Measurements from ENCODE around the gene PHETA1.

Gene PHETA1

DNA sequence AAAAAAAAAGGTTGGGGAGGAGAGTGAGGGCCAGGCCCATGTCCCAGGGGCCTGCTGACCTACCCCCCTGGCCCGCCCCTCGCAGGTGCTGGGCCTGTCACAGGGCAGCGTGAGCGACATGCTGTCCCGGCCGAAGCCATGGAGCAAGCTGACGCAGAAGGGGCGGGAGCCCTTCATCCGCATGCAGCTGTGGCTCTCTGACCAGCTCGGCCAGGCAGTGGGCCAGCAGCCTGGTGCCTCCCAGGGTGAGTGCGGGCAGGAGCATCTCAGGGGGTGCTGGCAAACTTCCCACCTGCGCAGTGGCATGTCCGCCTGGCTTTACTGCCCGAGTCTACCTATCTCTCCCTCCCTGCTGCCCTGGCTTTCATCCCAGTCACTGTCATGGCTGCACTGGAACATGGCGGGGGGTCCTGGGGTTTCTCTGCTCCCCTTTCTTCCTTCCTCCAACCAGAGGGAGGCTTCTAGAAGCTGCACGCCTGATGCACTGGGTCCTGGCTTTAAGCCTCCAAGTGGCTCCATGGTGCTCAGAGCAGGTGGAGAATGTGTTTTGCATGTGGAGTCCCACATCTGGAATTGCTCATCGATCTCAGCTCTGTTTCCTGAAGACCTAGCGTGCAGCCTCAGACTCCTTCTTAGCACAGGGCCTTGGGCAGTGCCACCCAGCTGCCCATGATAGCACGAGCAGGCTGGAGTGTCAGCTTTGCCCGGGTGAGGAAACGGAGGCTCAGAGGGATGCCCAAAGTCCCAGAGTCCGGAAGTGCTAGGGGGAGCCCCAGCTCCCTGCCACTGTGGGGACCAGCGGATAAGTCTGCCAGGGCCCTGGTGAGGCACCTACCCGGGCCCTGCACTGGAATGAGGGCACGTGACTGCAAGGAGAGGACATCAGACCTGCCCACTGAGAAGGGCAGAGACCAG, 46.3 kb downstream of the PHETA1 start:
- Histone ChIP-seq H3K9me3 (ENCODE audit: control insufficient read depth in 1 of 2, low read length in 2 of 2) (no peaks in the 10 kb centered on the region), H3K27ac (ENCODE audit: low read depth, low read length) (no peak overlapping the region), H3K36me3 (ENCODE audit: control insufficient read depth in 1 of 2, insufficient read depth in 2 of 2, low read length in 2 of 2) (no peaks in the 10 kb centered on the region), H3K27me3 (ENCODE audit: control insufficient read depth in 1 of 2, insufficient read depth in 2 of 2, low read length in 2 of 2) (no peaks in the 10 kb centered on the region), H3K9ac (ENCODE audit: low read depth in 1 of 2, low read length in 2 of 2) (no peak overlapping the region), H3K4me1 (ENCODE audit: control insufficient read depth in 1 of 2, insufficient read depth in 2 of 2, low read length in 2 of 2) (no peaks in the 10 kb centered on the region), H3K4me3 (ENCODE audit: low read depth in 1 of 2, low read length in 2 of 2) (no peak overlapping the region)

DNA sequence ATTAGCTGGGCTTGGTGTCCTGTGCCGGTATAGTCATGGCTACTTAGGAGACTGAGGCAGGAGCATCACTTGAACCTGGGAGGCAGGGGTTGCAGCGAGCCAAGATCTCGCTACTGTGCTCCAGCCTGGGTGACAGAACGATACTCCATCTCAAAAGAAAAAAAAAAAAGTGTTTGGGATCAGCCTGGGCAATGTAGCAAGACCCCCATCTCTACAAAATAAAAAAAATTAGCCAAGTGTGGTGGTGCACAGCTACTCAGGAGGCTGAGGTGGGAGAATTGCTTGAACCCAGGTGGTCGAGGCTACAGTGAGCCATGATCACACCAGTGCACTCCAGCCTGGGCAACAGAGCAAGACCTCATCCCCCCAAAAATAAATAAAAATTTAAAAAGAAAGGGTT, 47.6 kb downstream of the PHETA1 start:
- H3K27ac ChIP-seq (ENCODE audit: low read depth, low read length): no peak overlapping the region
- H3K4me1 ChIP-seq (ENCODE audit: control insufficient read depth in 1 of 2, insufficient read depth in 2 of 2, low read length in 2 of 2): no peaks in the 10 kb centered on the region
- no peak overlapping the region for H3K4me3 ChIP-seq (ENCODE audit: low read depth in 1 of 2, low read length in 2 of 2)
- H3K9me3 ChIP-seq (ENCODE audit: control insufficient read depth in 1 of 2, low read length in 2 of 2): no peaks in the 10 kb centered on the region
- H3K9ac ChIP-seq (ENCODE audit: low read depth in 1 of 2, low read length in 2 of 2): no peak overlapping the region
- H3K27me3 ChIP-seq (ENCODE audit: control insufficient read depth in 1 of 2, insufficient read depth in 2 of 2, low read length in 2 of 2): no peaks in the 10 kb centered on the region
- H3K36me3 ChIP-seq (ENCODE audit: control insufficient read depth in 1 of 2, insufficient read depth in 2 of 2, low read length in 2 of 2): no peaks in the 10 kb centered on the region

DNA sequence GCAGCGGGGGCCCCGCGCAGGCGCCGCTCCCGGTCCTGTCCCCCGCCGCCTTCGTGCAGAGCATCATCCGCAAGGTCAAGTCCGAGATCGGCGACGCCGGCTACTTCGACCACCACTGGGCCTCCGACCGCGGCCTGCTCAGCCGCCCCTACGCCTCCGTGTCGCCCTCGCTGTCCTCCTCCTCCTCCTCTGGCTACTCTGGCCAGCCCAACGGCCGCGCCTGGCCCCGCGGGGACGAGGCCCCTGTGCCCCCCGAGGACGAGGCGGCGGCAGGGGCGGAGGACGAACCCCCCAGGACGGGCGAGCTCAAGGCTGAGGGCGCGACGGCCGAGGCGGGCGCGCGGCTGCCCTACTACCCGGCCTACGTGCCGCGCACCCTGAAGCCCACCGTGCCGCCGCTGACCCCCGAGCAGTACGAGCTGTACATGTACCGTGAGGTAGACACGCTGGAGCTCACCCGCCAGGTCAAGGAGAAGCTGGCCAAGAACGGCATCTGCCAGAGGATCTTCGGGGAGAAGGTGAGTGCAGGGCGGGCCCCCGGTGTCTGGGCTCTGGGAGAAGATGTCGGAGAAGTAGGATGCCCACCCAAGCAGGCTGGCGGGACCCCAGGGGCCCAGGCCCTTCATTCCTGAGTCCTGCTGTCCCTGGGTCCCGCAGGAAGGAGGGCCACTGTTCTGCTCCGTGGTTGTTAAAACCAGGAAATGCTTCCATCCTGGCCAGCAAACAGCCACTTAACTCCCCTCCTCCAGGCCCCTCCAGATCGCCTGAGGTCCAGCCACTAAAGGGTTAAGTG, 48.4 kb downstream of the PHETA1 start:
- H3K27ac ChIP-seq (ENCODE audit: low read depth, low read length): no peak overlapping the region
- H3K4me3 ChIP-seq (ENCODE audit: low read depth in 1 of 2, low read length in 2 of 2): no peak overlapping the region
- no peaks in the 10 kb centered on the region for H3K9me3 ChIP-seq (ENCODE audit: control insufficient read depth in 1 of 2, low read length in 2 of 2)
- no peaks in the 10 kb centered on the region for H3K27me3 ChIP-seq (ENCODE audit: control insufficient read depth in 1 of 2, insufficient read depth in 2 of 2, low read length in 2 of 2)
- H3K9ac ChIP-seq (ENCODE audit: low read depth in 1 of 2, low read length in 2 of 2): no peak overlapping the region
- H3K4me1 ChIP-seq (ENCODE audit: control insufficient read depth in 1 of 2, insufficient read depth in 2 of 2, low read length in 2 of 2): no peaks in the 10 kb centered on the region
- no peaks in the 10 kb centered on the region for H3K36me3 ChIP-seq (ENCODE audit: control insufficient read depth in 1 of 2, insufficient read depth in 2 of 2, low read length in 2 of 2)

DNA sequence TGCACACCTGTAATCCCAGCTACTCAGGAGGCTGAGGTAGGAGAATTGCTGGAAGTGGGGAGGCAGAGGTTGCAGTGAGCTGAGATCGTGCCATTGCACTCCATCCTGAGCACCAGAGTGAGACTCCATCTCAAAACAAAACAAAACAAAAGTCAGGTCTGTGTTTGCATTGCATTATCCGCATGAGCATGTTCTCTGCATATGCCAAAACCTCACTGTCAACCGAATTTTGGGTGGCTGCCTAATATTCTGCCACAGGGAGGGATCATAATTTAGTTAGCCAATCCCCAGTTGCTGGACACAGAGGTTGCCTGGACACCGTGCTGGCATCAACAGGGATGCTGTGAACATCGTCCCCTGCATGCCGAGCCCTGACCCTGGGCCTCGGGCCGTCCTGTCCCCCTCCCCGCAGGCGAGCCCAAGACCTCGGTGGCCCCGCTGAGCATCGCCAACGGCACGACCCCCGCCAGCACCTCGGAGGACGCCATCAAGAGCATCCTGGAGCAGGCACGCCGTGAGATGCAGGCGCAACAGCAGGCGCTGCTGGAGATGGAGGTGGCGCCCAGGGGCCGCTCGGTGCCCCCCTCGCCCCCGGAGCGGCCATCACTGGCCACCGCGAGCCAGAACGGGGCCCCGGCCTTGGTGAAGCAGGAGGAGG, 49.2 kb downstream of the PHETA1 start:
- no peaks in the 10 kb centered on the region for H3K4me1 ChIP-seq (ENCODE audit: control insufficient read depth in 1 of 2, insufficient read depth in 2 of 2, low read length in 2 of 2)
- no peak overlapping the region for H3K27ac ChIP-seq (ENCODE audit: low read depth, low read length)
- no peaks in the 10 kb centered on the region for H3K36me3 ChIP-seq (ENCODE audit: control insufficient read depth in 1 of 2, insufficient read depth in 2 of 2, low read length in 2 of 2)
- H3K9me3 ChIP-seq (ENCODE audit: control insufficient read depth in 1 of 2, low read length in 2 of 2): no peaks in the 10 kb centered on the region
- H3K4me3 ChIP-seq (ENCODE audit: low read depth in 1 of 2, low read length in 2 of 2): no peak overlapping the region
- H3K9ac ChIP-seq (ENCODE audit: low read depth in 1 of 2, low read length in 2 of 2): no peak overlapping the region
- no peaks in the 10 kb centered on the region for H3K27me3 ChIP-seq (ENCODE audit: control insufficient read depth in 1 of 2, insufficient read depth in 2 of 2, low read length in 2 of 2)

DNA sequence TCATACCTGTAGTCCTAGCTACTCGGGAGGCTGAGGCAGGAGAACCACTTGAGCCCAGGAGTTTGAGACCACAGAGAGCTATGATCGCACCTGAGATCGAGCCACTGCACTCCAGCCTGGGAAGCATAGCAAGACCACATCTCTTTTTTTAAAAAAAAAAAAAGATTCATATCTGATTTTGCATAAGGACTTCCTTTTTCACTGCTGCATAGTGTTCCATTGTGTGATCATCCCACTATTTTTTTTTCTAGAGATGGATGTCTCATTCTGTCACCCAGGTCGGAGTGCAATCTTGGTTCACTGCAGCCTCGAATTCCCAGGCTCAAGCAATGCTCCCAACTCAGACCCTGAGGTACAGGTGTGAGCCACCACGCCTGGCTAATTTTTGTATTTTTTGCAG, 50.4 kb downstream of the PHETA1 start:
- H3K27ac ChIP-seq (ENCODE audit: low read depth, low read length): no peak overlapping the region
- H3K4me1 ChIP-seq (ENCODE audit: control insufficient read depth in 1 of 2, insufficient read depth in 2 of 2, low read length in 2 of 2): no peaks in the 10 kb centered on the region
- no peak overlapping the region for H3K4me3 ChIP-seq (ENCODE audit: low read depth in 1 of 2, low read length in 2 of 2)
- no peaks in the 10 kb centered on the region for H3K36me3 ChIP-seq (ENCODE audit: control insufficient read depth in 1 of 2, insufficient read depth in 2 of 2, low read length in 2 of 2)
- H3K9ac ChIP-seq (ENCODE audit: low read depth in 1 of 2, low read length in 2 of 2): no peak overlapping the region
- H3K27me3 ChIP-seq (ENCODE audit: control insufficient read depth in 1 of 2, insufficient read depth in 2 of 2, low read length in 2 of 2): no peaks in the 10 kb centered on the region
- H3K9me3 ChIP-seq (ENCODE audit: control insufficient read depth in 1 of 2, low read length in 2 of 2): no peaks in the 10 kb centered on the region

DNA sequence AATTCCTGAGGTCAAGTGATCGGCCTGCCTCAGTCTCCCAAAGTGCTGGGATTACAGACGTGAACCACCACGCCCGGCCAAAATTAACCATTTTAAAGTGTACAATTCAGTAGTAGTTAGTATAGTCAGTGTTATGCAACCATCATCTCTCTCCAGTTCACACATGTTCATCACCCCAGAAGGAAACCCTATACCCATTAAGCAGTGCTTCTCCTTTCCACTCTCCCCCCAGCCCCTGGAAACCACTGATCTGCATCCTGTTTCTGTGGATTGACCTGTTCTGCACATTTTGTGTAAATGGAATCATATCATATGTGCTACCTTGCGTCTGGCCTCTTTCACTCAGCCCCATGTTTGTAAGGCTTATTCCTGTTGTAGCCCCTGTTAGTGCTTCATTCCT, 52.2 kb downstream of the PHETA1 start:
- Histone ChIP-seq H3K9me3 (ENCODE audit: control insufficient read depth in 1 of 2, low read length in 2 of 2) (no peaks in the 10 kb centered on the region), H3K27ac (ENCODE audit: low read depth, low read length) (no peak overlapping the region), H3K4me3 (ENCODE audit: low read depth in 1 of 2, low read length in 2 of 2) (no peak overlapping the region), H3K9ac (ENCODE audit: low read depth in 1 of 2, low read length in 2 of 2) (no peak overlapping the region), H3K4me1 (ENCODE audit: control insufficient read depth in 1 of 2, insufficient read depth in 2 of 2, low read length in 2 of 2) (no peaks in the 10 kb centered on the region), H3K36me3 (ENCODE audit: control insufficient read depth in 1 of 2, insufficient read depth in 2 of 2, low read length in 2 of 2) (no peaks in the 10 kb centered on the region), H3K27me3 (ENCODE audit: control insufficient read depth in 1 of 2, insufficient read depth in 2 of 2, low read length in 2 of 2) (no peaks in the 10 kb centered on the region)

DNA sequence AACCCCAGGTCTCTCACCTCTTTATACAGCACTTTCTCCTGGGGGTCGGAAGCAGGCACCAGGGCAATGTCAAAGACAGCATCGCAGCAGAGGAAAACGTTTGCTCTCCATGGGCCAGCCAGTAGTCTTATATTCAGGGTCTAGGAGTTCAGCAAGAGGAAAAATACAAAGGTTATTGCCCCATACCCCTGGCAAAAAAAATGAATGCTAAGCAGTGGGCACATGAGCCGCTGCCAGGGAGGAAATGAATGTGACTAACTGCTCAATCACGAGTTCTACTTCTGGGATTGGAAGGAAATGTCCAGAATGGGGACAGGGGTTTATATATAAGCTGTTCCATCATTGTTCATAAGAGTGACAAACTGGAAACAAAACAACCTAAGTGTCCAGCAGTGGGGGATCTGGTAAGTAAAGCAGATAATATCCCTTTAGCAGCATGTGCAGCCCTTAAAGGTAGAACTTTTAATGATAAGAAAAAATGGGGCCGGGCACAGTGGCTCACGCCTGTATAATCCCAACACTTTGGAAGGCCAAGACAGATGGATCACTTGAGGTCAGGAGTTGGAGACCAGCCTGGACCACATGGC, 53.8 kb downstream of the PHETA1 start:
- no peaks in the 10 kb centered on the region for H3K36me3 ChIP-seq (ENCODE audit: control insufficient read depth in 1 of 2, insufficient read depth in 2 of 2, low read length in 2 of 2)
- H3K27ac ChIP-seq (ENCODE audit: low read depth, low read length): no peak overlapping the region
- H3K9ac ChIP-seq (ENCODE audit: low read depth in 1 of 2, low read length in 2 of 2): no peak overlapping the region
- no peaks in the 10 kb centered on the region for H3K4me1 ChIP-seq (ENCODE audit: control insufficient read depth in 1 of 2, insufficient read depth in 2 of 2, low read length in 2 of 2)
- H3K4me3 ChIP-seq (ENCODE audit: low read depth in 1 of 2, low read length in 2 of 2): no peak overlapping the region
- H3K9me3 ChIP-seq (ENCODE audit: control insufficient read depth in 1 of 2, low read length in 2 of 2): no peaks in the 10 kb centered on the region
- no peaks in the 10 kb centered on the region for H3K27me3 ChIP-seq (ENCODE audit: control insufficient read depth in 1 of 2, insufficient read depth in 2 of 2, low read length in 2 of 2)

DNA sequence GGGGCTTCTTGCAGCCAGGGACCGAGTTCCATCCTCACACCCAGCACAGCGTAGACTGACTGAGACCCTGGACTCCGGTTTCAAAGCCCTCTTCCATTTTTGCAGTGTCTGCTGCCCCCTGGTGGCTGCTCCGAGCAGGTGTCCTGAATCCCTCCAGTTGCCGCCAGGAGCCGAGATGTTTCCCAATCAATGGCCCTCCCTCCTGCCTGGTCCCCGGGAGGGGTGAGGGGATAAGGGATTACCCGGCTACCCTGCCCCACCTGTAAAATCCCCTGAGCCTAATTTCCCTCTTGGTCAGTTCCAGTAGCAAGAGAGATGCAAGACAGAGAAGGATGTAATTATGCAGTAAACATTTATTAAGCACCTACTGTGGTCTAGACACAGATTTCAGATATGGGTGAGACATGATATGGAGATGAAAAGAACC, 55.0 kb downstream of the PHETA1 start:
- Histone ChIP-seq H3K4me3 (ENCODE audit: low read depth in 1 of 2, low read length in 2 of 2) (no peak overlapping the region), H3K36me3 (ENCODE audit: control insufficient read depth in 1 of 2, insufficient read depth in 2 of 2, low read length in 2 of 2) (no peaks in the 10 kb centered on the region), H3K9ac (ENCODE audit: low read depth in 1 of 2, low read length in 2 of 2) (no peak overlapping the region), H3K27ac (ENCODE audit: low read depth, low read length) (no peak overlapping the region), H3K27me3 (ENCODE audit: control insufficient read depth in 1 of 2, insufficient read depth in 2 of 2, low read length in 2 of 2) (no peaks in the 10 kb centered on the region), H3K4me1 (ENCODE audit: control insufficient read depth in 1 of 2, insufficient read depth in 2 of 2, low read length in 2 of 2) (no peaks in the 10 kb centered on the region), H3K9me3 (ENCODE audit: control insufficient read depth in 1 of 2, low read length in 2 of 2) (no peaks in the 10 kb centered on the region)

DNA sequence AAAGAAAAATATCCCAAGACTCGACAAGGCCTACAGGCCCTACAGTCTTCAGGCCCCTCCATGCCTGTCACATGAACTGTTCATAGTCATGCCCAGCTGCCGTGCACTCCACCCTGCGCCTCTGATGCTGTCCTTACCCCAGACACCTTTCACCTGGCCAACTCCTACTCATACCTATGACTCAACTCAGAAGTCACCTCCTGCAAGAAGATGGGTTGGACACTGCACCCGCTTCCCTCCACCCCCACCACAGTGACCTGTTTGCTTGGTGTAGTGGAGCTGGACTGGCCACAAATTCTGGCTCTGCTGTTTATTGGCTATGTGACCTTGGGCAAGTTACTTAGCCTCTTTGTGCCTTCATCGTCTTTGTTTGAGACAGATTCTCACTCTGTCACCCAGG, 56.2 kb downstream of the PHETA1 start:
- Histone ChIP-seq H3K4me1 (ENCODE audit: control insufficient read depth in 1 of 2, insufficient read depth in 2 of 2, low read length in 2 of 2) (no peaks in the 10 kb centered on the region), H3K27ac (ENCODE audit: low read depth, low read length) (no peak overlapping the region), H3K36me3 (ENCODE audit: control insufficient read depth in 1 of 2, insufficient read depth in 2 of 2, low read length in 2 of 2) (no peaks in the 10 kb centered on the region), H3K9ac (ENCODE audit: low read depth in 1 of 2, low read length in 2 of 2) (no peak overlapping the region), H3K4me3 (ENCODE audit: low read depth in 1 of 2, low read length in 2 of 2) (no peak overlapping the region), H3K27me3 (ENCODE audit: control insufficient read depth in 1 of 2, insufficient read depth in 2 of 2, low read length in 2 of 2) (no peaks in the 10 kb centered on the region), H3K9me3 (ENCODE audit: control insufficient read depth in 1 of 2, low read length in 2 of 2) (no peaks in the 10 kb centered on the region)

DNA sequence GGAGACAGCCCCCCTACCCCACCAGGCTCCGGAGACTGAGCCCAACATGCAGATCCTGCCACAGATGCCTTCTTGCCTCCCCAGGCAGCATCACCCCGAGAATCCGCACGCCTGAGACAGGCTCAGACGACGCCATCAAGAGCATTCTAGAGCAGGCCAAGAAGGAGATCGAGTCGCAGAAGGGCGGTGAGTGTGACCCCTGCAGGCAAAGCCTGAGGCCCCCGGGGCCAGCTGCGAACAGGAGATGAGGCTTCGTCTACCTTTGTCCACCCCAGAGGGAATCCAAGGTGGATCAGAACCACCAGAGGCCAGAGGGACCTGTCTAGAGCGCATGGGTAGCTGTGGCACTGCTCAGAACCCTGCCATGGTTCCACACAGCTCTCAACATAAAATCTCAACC, 56.9 kb downstream of the PHETA1 start:
- Histone ChIP-seq H3K4me1 (ENCODE audit: control insufficient read depth in 1 of 2, insufficient read depth in 2 of 2, low read length in 2 of 2) (no peaks in the 10 kb centered on the region), H3K9ac (ENCODE audit: low read depth in 1 of 2, low read length in 2 of 2) (no peak overlapping the region), H3K4me3 (ENCODE audit: low read depth in 1 of 2, low read length in 2 of 2) (no peak overlapping the region), H3K36me3 (ENCODE audit: control insufficient read depth in 1 of 2, insufficient read depth in 2 of 2, low read length in 2 of 2) (no peaks in the 10 kb centered on the region), H3K27me3 (ENCODE audit: control insufficient read depth in 1 of 2, insufficient read depth in 2 of 2, low read length in 2 of 2) (no peaks in the 10 kb centered on the region), H3K9me3 (ENCODE audit: control insufficient read depth in 1 of 2, low read length in 2 of 2) (peaks cover 0 to 2% of the 10 kb centered on the region in 2 donors), H3K27ac (ENCODE audit: low read depth, low read length) (no peak overlapping the region)

All from duodenal mucosa (tissue), 2 donors.